Endothelial cell (in vitro differentiated cells): ENCODE results near the gene DRAP1. TPM values are rescaled to one million over a fixed set of nuclear protein-coding genes. Genes with fewer than 3 reads are reported as not detected.
A peak's percentile ranks its signal among the peaks of the same experiment; 100 is the strongest.

Experiments
- DNase-seq: peaks from one replicate; pipeline ENCODE4 v3.0.0; 2021; ENCODE audit warnings: low spot score
- H3K27ac Mint-ChIP-seq: one replicate; pipeline ENCODE4 v1.8.0; 2021; ENCODE audit warnings: mixed read lengths, inconsistent platforms; ENCODE audit not compliant: unreplicated experiment
- H3K27me3 Mint-ChIP-seq: one replicate; pipeline ENCODE4 v1.8.0; 2021; ENCODE audit warnings: mild to moderate bottlenecking, moderate library complexity, mixed read lengths, inconsistent platforms; ENCODE audit not compliant: unreplicated experiment
- H3K36me3 Mint-ChIP-seq: one replicate; pipeline ENCODE4 v1.8.0; 2021; ENCODE audit warnings: mild to moderate bottlenecking, low read depth, mixed read lengths, inconsistent platforms; ENCODE audit not compliant: unreplicated experiment
- H3K4me1 Mint-ChIP-seq: one replicate; pipeline ENCODE4 v1.8.0; 2021; ENCODE audit warnings: mild to moderate bottlenecking, mixed read lengths, inconsistent platforms; ENCODE audit not compliant: unreplicated experiment
- H3K4me3 Mint-ChIP-seq: one replicate; pipeline ENCODE4 v1.8.0; 2021; ENCODE audit warnings: mild to moderate bottlenecking, mixed read lengths, inconsistent platforms; ENCODE audit not compliant: unreplicated experiment
- H3K9me3 Mint-ChIP-seq: one replicate; pipeline ENCODE4 v1.8.0; 2021; ENCODE audit warnings: mixed read lengths, inconsistent platforms; ENCODE audit not compliant: unreplicated experiment
- CTCF ChIP-seq: fragments of 200-600 bp; sonication (generic); IDR thresholded peaks from one replicate; pipeline ENCODE4 v1.5.0; 2021; ENCODE audit warnings: antibody characterized with exemption; ENCODE audit not compliant: unreplicated experiment
- total RNA-seq: library from RNA; stranded (reverse); fragmentation: NEBNext Ultra II Directional; extraction: Animal tissue kit (Norgen Biotek cat#: 25700); gene quantifications from one replicate; pipeline ENCODE4 v1.2.1, GENCODE V29; 2021; ENCODE audit not compliant: unreplicated experiment

Gene DRAP1
- total RNA-seq, 1 donor from 2014 or later: 79.6 TPM

DNA sequence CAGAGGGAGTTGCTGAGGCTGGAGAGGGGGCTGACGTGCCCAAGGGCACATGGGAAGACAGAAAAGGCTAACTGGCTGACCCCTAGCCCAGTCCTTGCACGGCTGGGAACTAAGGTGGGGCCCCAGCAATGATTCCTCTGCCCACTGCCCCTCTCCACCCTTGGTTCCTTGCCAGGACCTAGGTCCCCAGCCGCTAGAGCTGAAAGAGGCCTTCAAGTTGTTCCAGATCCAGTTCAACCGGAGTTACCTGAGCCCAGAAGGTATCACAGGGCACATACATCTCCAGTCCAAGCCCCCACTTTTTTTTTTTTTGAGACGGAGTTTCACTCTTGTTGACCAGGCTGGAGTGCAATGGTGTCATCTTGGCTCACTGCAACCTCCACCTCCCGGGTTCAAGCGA, 39.2 kb upstream of the DRAP1 start:
- no peak for DNase-seq
- Mint-ChIP-seq H3K27me3 (peaks cover 12% of the 10 kb centered on the region), H3K9me3 (no peaks in the 10 kb centered on the region), H3K36me3 (peaks cover 7% of the 10 kb centered on the region), H3K4me1 (no peaks in the 10 kb centered on the region), H3K27ac (no peak overlapping the region), H3K4me3 (no peak overlapping the region)
- no peak for TF ChIP-seq CTCF

GRCh38 chr11:65880844-65881421, 38.3 kb upstream of the DRAP1 start:
- Mint-ChIP-seq H3K4me1 (no peaks in the 10 kb centered on the region), H3K27ac (no peak overlapping the region), H3K27me3 (peaks cover 12% of the 10 kb centered on the region), H3K36me3 (peaks cover 9% of the 10 kb centered on the region), H3K9me3 (no peaks in the 10 kb centered on the region), H3K4me3 (no peak overlapping the region)
- TF ChIP-seq CTCF: no peak
- DNase-seq: no peak

- no peak for TF ChIP-seq CTCF
- H3K27ac Mint-ChIP-seq: peak overlapping the region; percentile 61
- H3K27me3 Mint-ChIP-seq: peaks cover 11% of the 10 kb centered on the region
- no peaks in the 10 kb centered on the region for H3K9me3 Mint-ChIP-seq
- H3K36me3 Mint-ChIP-seq: peaks cover 16% of the 10 kb centered on the region
- no peak overlapping the region for H3K4me3 Mint-ChIP-seq
- H3K4me1 Mint-ChIP-seq: peaks cover 8% of the 10 kb centered on the region
- no peak for DNase-seq
Measured at GRCh38 chr11:65882120-65883057, 36.8 kb upstream of the DRAP1 start.

DNA sequence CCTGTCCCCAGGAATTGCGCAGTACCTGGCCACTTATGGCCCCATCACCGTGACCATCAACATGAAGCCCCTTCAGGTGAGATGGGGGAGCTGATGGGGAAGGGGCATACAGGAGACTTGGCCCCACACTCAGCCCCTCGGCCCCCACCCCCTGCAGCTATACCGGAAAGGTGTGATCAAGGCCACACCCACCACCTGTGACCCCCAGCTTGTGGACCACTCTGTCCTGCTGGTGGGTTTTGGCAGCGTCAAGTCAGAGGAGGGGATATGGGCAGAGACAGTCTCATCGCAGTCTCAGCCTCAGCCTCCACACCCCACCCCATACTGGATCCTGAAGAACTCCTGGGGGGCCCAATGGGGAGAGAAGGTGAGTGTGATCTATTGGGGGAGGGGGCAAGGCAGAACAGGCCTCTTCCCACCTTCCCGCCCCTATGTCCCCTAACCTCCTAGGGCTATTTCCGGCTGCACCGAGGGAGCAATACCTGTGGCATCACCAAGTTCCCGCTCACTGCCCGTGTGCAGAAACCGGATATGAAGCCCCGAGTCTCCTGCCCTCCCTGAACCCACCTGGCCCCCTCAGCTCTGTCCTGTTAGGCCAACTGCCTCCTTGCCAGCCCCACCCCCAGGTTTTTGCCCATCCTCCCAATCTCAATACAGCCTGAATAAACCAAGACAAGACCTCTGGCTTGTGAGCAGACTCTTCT, 36.0 kb upstream of the DRAP1 start:
- DNase-seq: no peak
- Mint-ChIP-seq H3K27ac (peak overlapping the region; percentile 13), H3K9me3 (no peaks in the 10 kb centered on the region), H3K4me3 (no peak overlapping the region), H3K4me1 (peaks cover 10% of the 10 kb centered on the region), H3K27me3 (peaks cover 8% of the 10 kb centered on the region), H3K36me3 (peaks cover 16% of the 10 kb centered on the region)
- no peak for TF ChIP-seq CTCF
